Duodenal mucosa (tissue), 2 donors: ENCODE results near the gene HILPDA.

ENCODE experiments used
- H3K27ac ChIP-seq: one replicate; pipeline ENCODE4 v1.7.0; 2013; ENCODE audit warnings: low read depth, low read length
- H3K27me3 ChIP-seq, 2 donors: one replicate each; pipeline ENCODE4 v1.7.0; 2013; ENCODE audit warnings: low read length in 2 of 2, control low read depth in 1 of 2; ENCODE audit not compliant: insufficient read depth in 2 of 2, control insufficient read depth in 1 of 2
- H3K36me3 ChIP-seq, 2 donors: one replicate each; pipeline ENCODE4 v1.7.0; 2013; ENCODE audit warnings: low read length in 2 of 2, control low read depth in 1 of 2; ENCODE audit not compliant: insufficient read depth in 2 of 2, control insufficient read depth in 1 of 2
- H3K4me1 ChIP-seq, 2 donors: one replicate each; pipeline ENCODE4 v1.7.0; 2013; ENCODE audit warnings: low read length in 2 of 2, control low read depth in 1 of 2; ENCODE audit not compliant: insufficient read depth in 2 of 2, control insufficient read depth in 1 of 2
- H3K4me3 ChIP-seq, 2 donors: one replicate each; pipeline ENCODE4 v1.7.0; 2013; ENCODE audit warnings: low read length in 2 of 2, low read depth in 1 of 2
- H3K9ac ChIP-seq, 2 donors: one replicate each; pipeline ENCODE4 v1.7.0; 2013; ENCODE audit warnings: low read length in 2 of 2, low read depth in 1 of 2
- H3K9me3 ChIP-seq, 2 donors: one replicate each; pipeline ENCODE4 v1.7.0; 2013; ENCODE audit warnings: low read length in 2 of 2, control low read depth in 1 of 2; ENCODE audit not compliant: control insufficient read depth in 1 of 2

HILPDA gene

GRCh38 chr7:128455543-128456254 lies at the start of gene HILPDA:
HILPDA (plus strand) TSS chr7:128455878; CDS start chr7:128457269, 1,391 bp downstream.
- peak within 1 kb of the TSS; percentile 85 to 99 for H3K9ac ChIP-seq
- peak within 1 kb of the TSS; percentile 87 for H3K27ac ChIP-seq
- no peaks in the 10 kb centered on the region for H3K27me3 ChIP-seq
- peaks cover 43 to 47% of the 10 kb centered on the region in 2 donors for H3K4me1 ChIP-seq
- H3K4me3 ChIP-seq = peak within 1 kb of the TSS; percentile 98
- H3K36me3 ChIP-seq = no peaks in the 10 kb centered on the region
- H3K9me3 ChIP-seq = no peaks in the 10 kb centered on the region

GRCh38 chr7:128406314-128407232 lies 49.1 kb upstream of the HILPDA start:
- no peaks in the 10 kb centered on the region for H3K9me3 ChIP-seq
- H3K36me3 ChIP-seq = peaks cover 0 to 5% of the 10 kb centered on the region in 2 donors
- no peak overlapping the region for H3K27ac ChIP-seq
- peak overlapping the region in 1 of 2 donors; percentile 15 for H3K4me3 ChIP-seq
- no peak overlapping the region for H3K9ac ChIP-seq
- H3K27me3 ChIP-seq = peaks cover 3 to 4% of the 10 kb centered on the region in 2 donors
- peaks cover 23 to 39% of the 10 kb centered on the region in 2 donors for H3K4me1 ChIP-seq

GRCh38 chr7:128407233-128407589 lies 48.5 kb upstream of the HILPDA start:
- H3K9ac ChIP-seq = no peak overlapping the region
- H3K4me1 ChIP-seq = peaks cover 23 to 39% of the 10 kb centered on the region in 2 donors
- H3K27ac ChIP-seq = no peak overlapping the region
- H3K9me3 ChIP-seq = no peaks in the 10 kb centered on the region
- H3K36me3 ChIP-seq = peaks cover 0 to 5% of the 10 kb centered on the region in 2 donors
- H3K27me3 ChIP-seq = peaks cover 3 to 4% of the 10 kb centered on the region in 2 donors
- no peak overlapping the region for H3K4me3 ChIP-seq

GRCh38 chr7:128407751-128408708 lies 47.6 kb upstream of the HILPDA start:
- Histone ChIP-seq H3K4me1 (peaks cover 23 to 39% of the 10 kb centered on the region in 2 donors), H3K36me3 (peaks cover 0 to under 1% of the 10 kb centered on the region in 2 donors), H3K9me3 (no peaks in the 10 kb centered on the region), H3K9ac (peak overlapping the region in 1 of 2 donors; percentile 47), H3K4me3 (peak overlapping the region; percentile 6 to 16), H3K27ac (no peak overlapping the region), H3K27me3 (peaks cover 3 to 4% of the 10 kb centered on the region in 2 donors)

GRCh38 chr7:128408709-128409595 lies 46.7 kb upstream of the HILPDA start:
- peaks cover 3 to 4% of the 10 kb centered on the region in 2 donors for H3K27me3 ChIP-seq
- H3K4me1 ChIP-seq = peaks cover 23 to 39% of the 10 kb centered on the region in 2 donors
- peak overlapping the region; percentile 68 to 84 for H3K9ac ChIP-seq
- peak overlapping the region; percentile 81 to 93 for H3K4me3 ChIP-seq
- peak overlapping the region; percentile 11 for H3K27ac ChIP-seq
- H3K36me3 ChIP-seq = no peaks in the 10 kb centered on the region
- no peaks in the 10 kb centered on the region for H3K9me3 ChIP-seq

GRCh38 chr7:128409596-128410450 lies 45.9 kb upstream of the HILPDA start, which contains the start of gene IMPDH1:
IMPDH1 (minus strand) TSS chr7:128409982; CDS start chr7:128409901, 81 bp downstream.
- peak within 1 kb of the TSS; percentile 63 for H3K27ac ChIP-seq
- H3K9ac ChIP-seq = peak within 1 kb of the TSS; percentile 70 to 84
- peaks cover 20 to 30% of the 10 kb centered on the region in 2 donors for H3K4me1 ChIP-seq
- H3K27me3 ChIP-seq = peaks cover 3 to 4% of the 10 kb centered on the region in 2 donors
- no peaks in the 10 kb centered on the region for H3K9me3 ChIP-seq
- no peaks in the 10 kb centered on the region for H3K36me3 ChIP-seq
- H3K4me3 ChIP-seq = peak within 1 kb of the TSS; percentile 81 to 93

GRCh38 chr7:128410451-128410753 lies 45.3 kb upstream of the HILPDA start:
- Histone ChIP-seq H3K4me3 (peak overlapping the region; percentile 81 to 93), H3K9me3 (no peaks in the 10 kb centered on the region), H3K27ac (peak overlapping the region; percentile 63), H3K27me3 (peaks cover 3 to 4% of the 10 kb centered on the region in 2 donors), H3K36me3 (no peaks in the 10 kb centered on the region), H3K4me1 (peaks cover 18 to 24% of the 10 kb centered on the region in 2 donors), H3K9ac (peak overlapping the region; percentile 70 to 77)

GRCh38 chr7:128415217-128415785 lies 40.4 kb upstream of the HILPDA start:
- Histone ChIP-seq H3K4me1 (peaks cover 3 to 6% of the 10 kb centered on the region in 2 donors), H3K27me3 (no peaks in the 10 kb centered on the region), H3K27ac (no peak overlapping the region), H3K9me3 (no peaks in the 10 kb centered on the region), H3K36me3 (no peaks in the 10 kb centered on the region), H3K9ac (no peak overlapping the region), H3K4me3 (no peak overlapping the region)
